Gastroesophageal sphincter (tissue), 4 donors: ENCODE results near the gene RAD51B. TPM values are rescaled to one million over a fixed set of nuclear protein-coding genes. Genes with fewer than 3 reads are reported as not detected.
"Not testable (repeated sequence)": the region's sequence is repeated elsewhere in the genome, so short reads cannot be mapped to it uniquely, and the experiment has no call there.

Experiments used
- ATAC-seq: fragments of 150-250 bp; one replicate; pipeline ENCODE4 v1.9.1; 2016; ENCODE audit warnings: mild to moderate bottlenecking, moderate library complexity
- H3K27ac ChIP-seq, 4 donors: fragments of 200-600 bp; sonication (generic) in 3 of 4; 1 replicate in 3 of 4; 2 replicates in 1 of 4; pipeline ENCODE4 v1.5.1; 2016 to 2019
- H3K27me3 ChIP-seq: fragments of 200-600 bp; sonication (generic); one replicate; pipeline ENCODE4 v1.5.1; 2019
- H3K36me3 ChIP-seq, 2 donors: fragments of 200-600 bp; sonication (generic); one replicate each; pipeline ENCODE4 v1.5.1; 2019; ENCODE audit warnings: control low read depth in 1 of 2
- H3K4me1 ChIP-seq, 3 donors: fragments of 200-600 bp; sonication (generic); 1 replicate in 2 of 3; 2 replicates in 1 of 3; pipeline ENCODE4 v1.5.1; 2016 to 2019; ENCODE audit warnings: control low read depth in 2 of 3
- H3K4me3 ChIP-seq, 2 donors: fragments of 200-600 bp; sonication (generic); one replicate each; pipeline ENCODE4 v1.5.1; 2019; ENCODE audit warnings: mild to moderate bottlenecking in 1 of 2, moderate library complexity in 1 of 2
- H3K9me3 ChIP-seq, 3 donors: fragments of 200-600 bp; sonication (generic); one replicate each; pipeline ENCODE4 v1.5.1; 2017 to 2019; ENCODE audit warnings: control low read depth in 2 of 3
- EP300 ChIP-seq: sonication (generic); formaldehyde crosslinking; IDR thresholded peaks from one replicate; pipeline ENCODE4 v1.6.1; 2017; ENCODE audit warnings: antibody characterized with exemption, mild to moderate bottlenecking
- POLR2A ChIP-seq, 2 donors: fragments of 450-650 bp; IDR thresholded peaks; one replicate each; pipeline ENCODE4 v1.6.1; 2017; ENCODE audit warnings: antibody characterized with exemption in 2 of 2, mild to moderate bottlenecking in 2 of 2, moderate library complexity in 1 of 2
- POLR2AphosphoS5 ChIP-seq: sonication (generic); formaldehyde crosslinking; IDR thresholded peaks from one replicate; pipeline ENCODE4 v1.6.1; 2017; ENCODE audit warnings: antibody characterized with exemption
- WGBS, 2 donors: methylation state at CpG; one replicate each; pipeline ENCODE4 v1.1.5; 2018; ENCODE audit warnings: low coverage in 1 of 2; 5-methylcytosine and 5-hydroxymethylcytosine counted together
- total RNA-seq, 4 donors: library from RNA; depleted of rRNA; stranded (reverse); fragments of >200 nt; gene quantifications; one replicate each; pipeline ENCODE4 v1.1.0, GENCODE V29; 2016
- TF ChIP-seq, protein P1 (sequence below), 4 experiments: fragments of 200-600 bp in 2 of 4; fragments of 450-650 bp in 2 of 4; sonication (generic) in 1 of 4; IDR thresholded peaks; one replicate each; pipeline ENCODE4 v1.5.1; 2017 to 2019; ENCODE audit warnings: antibody characterized with exemption in 4 of 4, mild to moderate bottlenecking in 2 of 4, moderate library complexity in 2 of 4

The RAD51B gene
- total RNA-seq, 4 donors from 2014 or later = 5.1 to 7.0 (median 6.0) TPM

DNA sequence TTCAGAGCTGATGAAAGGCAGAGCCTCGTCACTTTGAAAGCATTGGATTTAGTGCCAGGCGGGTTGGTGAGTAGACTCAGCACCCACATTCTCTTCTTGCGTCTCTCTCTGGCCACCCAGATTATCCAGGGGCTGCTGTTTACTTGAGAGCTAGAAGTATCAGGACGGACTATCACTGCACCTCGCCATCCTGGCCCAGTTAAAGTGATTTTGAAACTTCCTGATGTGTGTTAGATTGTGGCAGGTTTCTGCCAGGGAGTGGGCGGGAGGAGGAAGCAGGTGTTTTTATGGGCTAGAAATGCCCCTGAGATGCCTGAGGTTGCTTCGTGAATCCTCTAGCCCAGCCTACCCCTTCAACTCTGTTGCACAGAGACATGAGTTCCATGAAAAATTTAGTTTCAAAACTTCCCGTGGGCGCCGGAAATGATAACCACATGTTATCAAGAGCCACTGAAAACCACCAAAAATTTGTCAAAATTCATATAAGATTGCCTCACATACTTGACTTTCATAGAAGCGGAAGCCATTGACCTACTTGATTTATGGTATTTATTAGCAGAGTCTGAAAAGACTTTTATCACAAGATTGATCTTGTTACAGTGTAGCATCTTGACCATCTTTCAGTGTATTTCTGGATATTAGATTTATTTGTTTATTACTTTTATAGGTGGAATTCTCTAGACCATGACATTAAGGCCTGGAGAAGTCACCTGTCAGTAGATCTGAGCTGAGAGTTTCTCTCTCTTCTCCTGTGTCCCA is 466.0 kb downstream of the RAD51B start:
- Histone ChIP-seq H3K27ac (peak overlapping the region in 3 of 4 donors; percentile 25 to 46 (median 41)), H3K4me1 (peaks cover 0 to 27% (median 4%) of the 10 kb centered on the region in 3 donors), H3K9me3 (no peaks in the 10 kb centered on the region), H3K36me3 (no peaks in the 10 kb centered on the region), H3K27me3 (no peaks in the 10 kb centered on the region), H3K4me3 (no peak overlapping the region)
- WGBS, 2 donors = 58 to 83% methylated on average over 7 to 8 of the region's 11 CpGs
- no peak for TF ChIP-seq EP300
- no peak for TF ChIP-seq POLR2A (IDR thresholded peaks at IDR 0.05)
- TF ChIP-seq, protein P1, sequence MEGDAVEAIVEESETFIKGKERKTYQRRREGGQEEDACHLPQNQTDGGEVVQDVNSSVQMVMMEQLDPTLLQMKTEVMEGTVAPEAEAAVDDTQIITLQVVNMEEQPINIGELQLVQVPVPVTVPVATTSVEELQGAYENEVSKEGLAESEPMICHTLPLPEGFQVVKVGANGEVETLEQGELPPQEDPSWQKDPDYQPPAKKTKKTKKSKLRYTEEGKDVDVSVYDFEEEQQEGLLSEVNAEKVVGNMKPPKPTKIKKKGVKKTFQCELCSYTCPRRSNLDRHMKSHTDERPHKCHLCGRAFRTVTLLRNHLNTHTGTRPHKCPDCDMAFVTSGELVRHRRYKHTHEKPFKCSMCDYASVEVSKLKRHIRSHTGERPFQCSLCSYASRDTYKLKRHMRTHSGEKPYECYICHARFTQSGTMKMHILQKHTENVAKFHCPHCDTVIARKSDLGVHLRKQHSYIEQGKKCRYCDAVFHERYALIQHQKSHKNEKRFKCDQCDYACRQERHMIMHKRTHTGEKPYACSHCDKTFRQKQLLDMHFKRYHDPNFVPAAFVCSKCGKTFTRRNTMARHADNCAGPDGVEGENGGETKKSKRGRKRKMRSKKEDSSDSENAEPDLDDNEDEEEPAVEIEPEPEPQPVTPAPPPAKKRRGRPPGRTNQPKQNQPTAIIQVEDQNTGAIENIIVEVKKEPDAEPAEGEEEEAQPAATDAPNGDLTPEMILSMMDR (IDR thresholded peaks at IDR 0.05) = no peak
- TF ChIP-seq POLR2AphosphoS5 = no peak
- ATAC-seq = no peak

DNA sequence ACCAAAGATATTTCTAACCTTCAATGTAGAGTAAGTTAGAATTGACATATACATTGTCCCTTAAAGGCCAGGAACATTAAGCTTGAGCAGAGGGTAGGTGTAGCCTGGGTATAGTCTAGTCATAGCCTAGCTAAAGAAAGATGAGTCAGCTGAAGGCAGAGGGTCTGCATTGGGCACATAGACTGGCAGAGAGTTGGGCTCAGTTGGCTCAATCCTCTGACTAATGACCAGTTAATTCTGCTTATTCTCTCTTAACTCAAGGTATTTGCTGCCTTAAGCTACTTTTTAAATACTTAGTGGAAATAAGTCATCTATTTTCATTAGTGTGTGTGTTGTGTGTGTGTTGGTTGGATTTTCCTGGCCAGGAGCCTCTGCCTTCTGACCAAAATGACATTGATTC is 467.1 kb downstream of the RAD51B start:
- Histone ChIP-seq H3K4me3 (no peak overlapping the region), H3K4me1 (peaks cover 0 to 27% (median 4%) of the 10 kb centered on the region in 3 donors), H3K9me3 (no peaks in the 10 kb centered on the region), H3K27ac (no peak overlapping the region), H3K36me3 (no peaks in the 10 kb centered on the region), H3K27me3 (no peaks in the 10 kb centered on the region)
- TF ChIP-seq POLR2AphosphoS5 (no peak), EP300 (no peak), POLR2A (IDR thresholded peaks at IDR 0.05) (no peak)
- TF ChIP-seq, protein P1 (IDR thresholded peaks at IDR 0.05) = no peak
- no peak for ATAC-seq

DNA sequence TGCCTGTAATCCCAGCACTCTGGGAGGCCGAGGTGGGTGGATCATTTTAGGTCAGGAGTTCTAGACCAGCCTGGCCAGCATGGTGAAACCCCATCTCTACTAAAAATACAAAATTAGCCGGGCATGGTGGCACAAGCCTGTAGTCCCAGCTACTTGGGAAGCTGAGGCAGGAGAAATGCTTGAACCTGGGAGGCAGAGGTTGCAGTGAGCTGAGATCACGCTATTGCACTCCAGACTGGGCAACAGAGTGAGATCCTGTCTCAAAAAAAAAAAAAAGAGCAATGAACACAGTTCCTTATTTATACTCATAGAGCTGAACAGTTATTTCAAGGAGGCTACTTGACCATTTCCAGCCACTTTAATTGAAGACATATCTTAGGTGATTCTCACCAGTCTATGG is 469.9 kb downstream of the RAD51B start:
- H3K27me3 ChIP-seq, ATAC-seq, H3K4me3 ChIP-seq, H3K36me3 ChIP-seq, H3K9me3 ChIP-seq, H3K27ac ChIP-seq: not testable (repeated sequence)
- 100% methylated on average over 2 of the region's 3 CpGs; no CpG with 5 or more reads in 1 of the 2 donors for WGBS, 2 donors
- peaks cover 0 to 18% (median 4%) of the 10 kb centered on the region in 3 donors for H3K4me1 ChIP-seq

DNA sequence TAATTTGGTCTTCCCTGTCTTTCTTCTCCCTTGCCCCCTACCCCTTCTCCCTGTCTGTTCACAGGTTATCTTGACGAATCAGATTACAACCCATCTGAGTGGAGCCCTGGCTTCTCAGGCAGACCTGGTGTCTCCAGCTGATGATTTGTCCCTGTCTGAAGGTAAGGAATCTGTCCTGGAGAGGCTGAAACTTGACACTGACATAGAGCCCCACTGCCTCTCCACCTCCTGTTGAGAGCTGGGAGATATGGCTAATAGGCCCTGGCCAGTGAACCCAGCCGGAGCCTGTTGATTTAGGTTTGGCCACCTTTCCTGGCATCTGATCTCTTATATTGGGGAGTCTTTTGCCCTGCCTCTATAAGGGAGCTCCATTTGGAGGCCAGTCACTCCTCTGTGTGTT is 472.2 kb downstream of the RAD51B start:
- H3K27me3 ChIP-seq = no peaks in the 10 kb centered on the region
- no peak overlapping the region for H3K4me3 ChIP-seq
- no peaks in the 10 kb centered on the region for H3K36me3 ChIP-seq
- H3K9me3 ChIP-seq = no peaks in the 10 kb centered on the region
- no peak overlapping the region for H3K27ac ChIP-seq
- ATAC-seq = no peak
- 100% methylated on average over 1 of the region's 2 CpGs for WGBS, 2 donors
- peaks cover 0 to 6% (median 0%) of the 10 kb centered on the region in 3 donors for H3K4me1 ChIP-seq
- no peak for TF ChIP-seq POLR2A (IDR thresholded peaks at IDR 0.05)
- TF ChIP-seq EP300 = no peak
- no peak for TF ChIP-seq POLR2AphosphoS5
- TF ChIP-seq, protein P1 (IDR thresholded peaks at IDR 0.05) = no peak

DNA sequence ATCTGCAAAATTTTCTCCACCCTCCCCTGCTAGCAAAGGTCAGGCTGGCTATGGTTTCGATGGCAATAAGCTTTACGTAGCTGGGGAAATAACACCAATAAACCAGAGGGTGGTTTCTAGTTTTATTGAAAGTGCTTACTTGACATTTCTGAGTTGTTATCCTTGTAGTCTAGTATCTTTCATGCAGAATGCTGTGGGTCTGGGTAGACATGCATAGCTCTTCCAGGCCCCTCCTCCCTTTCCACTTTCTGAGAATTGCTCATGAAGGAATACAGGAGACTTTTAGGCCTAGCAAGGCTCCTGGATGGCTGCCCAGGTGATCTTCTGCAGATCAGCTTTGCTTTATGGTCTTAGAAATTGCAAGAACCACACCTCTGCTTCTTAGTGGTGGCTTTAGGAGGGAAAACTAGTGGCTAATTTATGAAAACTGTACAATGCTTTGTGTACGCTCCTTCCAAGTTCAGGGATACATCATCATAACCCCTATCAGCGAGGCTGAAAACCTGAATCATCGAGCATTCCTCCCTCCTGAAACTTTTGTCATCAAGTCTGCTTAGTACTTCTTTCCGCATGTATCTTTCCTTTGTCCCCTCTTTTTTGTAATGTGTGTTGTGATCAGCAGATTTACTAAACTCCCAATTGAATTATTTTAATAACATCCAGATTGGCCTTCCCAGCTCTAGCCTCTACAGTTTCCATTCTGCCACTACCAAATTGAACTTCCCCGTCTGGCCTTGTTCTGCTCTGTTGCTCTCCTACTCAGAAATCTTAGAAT is 473.0 kb downstream of the RAD51B start:
- H3K27ac ChIP-seq = no peak overlapping the region

More for the DNA sequence above, 473.0 kb downstream of the RAD51B start:
- H3K9me3 ChIP-seq = no peaks in the 10 kb centered on the region
- ATAC-seq = no peak
- H3K27me3 ChIP-seq = no peaks in the 10 kb centered on the region
- H3K36me3 ChIP-seq = no peaks in the 10 kb centered on the region
- H3K4me3 ChIP-seq = no peak overlapping the region
- WGBS, 2 donors = 93 to 97% methylated on average over 7 of the region's 7 CpGs
- H3K4me1 ChIP-seq = peaks cover 0 to 12% (median 0%) of the 10 kb centered on the region in 3 donors
- TF ChIP-seq EP300 = no peak
- TF ChIP-seq, protein P1 (IDR thresholded peaks at IDR 0.05) = no peak
- TF ChIP-seq POLR2A (IDR thresholded peaks at IDR 0.05) = no peak
